Heart left ventricle (tissue), 16 donors: Measurements from ENCODE around the gene RBPJL. TPM values are rescaled to one million over a fixed set of nuclear protein-coding genes. Genes with fewer than 3 reads are reported as not detected.

Source experiments
- ATAC-seq, 4 donors: fragments of 200-7000 bp; cut with Tn5 transposase; one replicate each; pipeline ENCODE4 v1.9.1; 2020 to 2022; ENCODE audit warnings: moderate library complexity in 4 of 4, mild to moderate bottlenecking in 3 of 4, moderate number of reproducible peaks in 1 of 4
- DNase-seq, 5 donors: peaks; one replicate each; pipeline ENCODE4 v3.0.0-alpha.2; 2020
- H3K27ac ChIP-seq, 12 donors: fragments of 200-600 bp; sonication (generic) in 4 of 12; one replicate each; pipeline versions ENCODE4 v1.5.0 to v1.8.0; 2016 to 2022; ENCODE audit warnings: mild to moderate bottlenecking in 2 of 12
- H3K27me3 ChIP-seq, 9 donors: fragments of 200-600 bp; sonication (generic) in 2 of 9; one replicate each; pipeline versions ENCODE4 v1.5.1 to v1.8.0; 2016 to 2022; ENCODE audit warnings: mild to moderate bottlenecking in 3 of 9
- H3K36me3 ChIP-seq, 9 donors: fragments of 200-600 bp; sonication (generic) in 2 of 9; one replicate each; pipeline versions ENCODE4 v1.5.0 to v1.8.0; 2018 to 2022; ENCODE audit warnings: mild to moderate bottlenecking in 2 of 9
- H3K4me1 ChIP-seq, 12 donors: fragments of 200-600 bp; sonication (generic) in 4 of 12; one replicate each; pipeline versions ENCODE4 v1.5.0 to v1.8.0; 2016 to 2022; ENCODE audit warnings: mild to moderate bottlenecking in 3 of 12
- H3K4me3 ChIP-seq, 12 donors: fragments of 200-600 bp; sonication (generic) in 4 of 12; one replicate each; pipeline versions ENCODE4 v1.5.0 to v1.8.0; 2017 to 2022; ENCODE audit warnings: mild to moderate bottlenecking in 9 of 12, moderate library complexity in 4 of 12
- H3K9me3 ChIP-seq, 12 donors: fragments of 200-600 bp; sonication (generic) in 4 of 12; one replicate each; pipeline versions ENCODE4 v1.5.0 to v1.8.0; 2016 to 2022; ENCODE audit warnings: mild to moderate bottlenecking in 1 of 12
- POLR2A ChIP-seq, 2 donors: fragments of 450-650 bp; IDR thresholded peaks; one replicate each; pipeline ENCODE4 v1.6.1; 2017; ENCODE audit warnings: antibody characterized with exemption in 2 of 2, mild to moderate bottlenecking in 2 of 2, moderate library complexity in 2 of 2
- WGBS, 4 donors: extraction: QIAGEN DNeasy Blood & Tissue Kit in 2 of 4; methylation state at CpG; one replicate each; pipeline versions ENCODE4 v1.1.5 to v1.1.7; 2013 to 2018; 5-methylcytosine and 5-hydroxymethylcytosine counted together
- intact Hi-C, 10 donors: fragments of 100-400 bp; cut with DNase I; formaldehyde crosslinking; loops; one replicate each; pipeline versions ENCODE4 v1.11.1 to v1.14.2; 2022
- polyA plus RNA-seq, 2 donors: library from polyadenylated mRNA; stranded (reverse); fragments of 200-250 nt; gene quantifications; one replicate each; pipeline ENCODE4 v1.2.3, GENCODE V29; 2013
- total RNA-seq, 9 donors: library from RNA; depleted of rRNA in 2 of 9; stranded (reverse); fragments of >200 nt in 2 of 9; fragmentation: NEBNext Ultra II Directional in 3 of 9; extraction: Animal tissue kit (Norgen Biotek cat#: 25700) in 3 of 9; gene quantifications; one replicate each; pipeline versions ENCODE4 v1.1.0 to v1.2.4, GENCODE V29; 2016 to 2023
- TF ChIP-seq, protein P1 (sequence below), 12 donors: fragments of 200-600 bp; sonication (generic) in 4 of 12; IDR thresholded peaks; one replicate each; pipeline versions ENCODE4 v1.5.0 to v1.8.0; 2018 to 2022; ENCODE audit warnings: antibody characterized with exemption in 12 of 12, mild to moderate bottlenecking in 5 of 12
- donor health status: ischemic (EF 13 %, LVEDD 7.1; RV severe dilation, severe dysfunction).
- donor health status: healthy with polysubstance abuse.
- donor health status: DM: no; HTN: yes; CAD: no.
- donor health status: DM: no; HTN: no; CAD: no.
- donor health status: ischemic (EF 25% LVEDD 6.9; RV normal size, moderate dysfunction).
- donor health status: ischemic (EF 25% LVEDD 5.7; RV mildly dilated, moderate dysfunction).
- donor health status: healthy.
- donor health status: DM: yes; HTN: yes; CAD: no.
- donor health status: ischemic (EF 35%, LVEDD 5.7; RV mildly dilated, moderate dysfunction).
- donor health status: nonischemic (EF 11% LVEDD 7.7; RV severe dilation, severe dysfunction).
- donor health status: DM: yes; HTN: yes; CAD: no.
- donor health status: PGD.
- donor health status: ischemic (EF 29% LVEDD 5.4; RV normal size, mild dysfunction).
- donor health status: nonischemic (EF 23%, LVEDD 6.1; RV moderate dilation, normal function).

The RBPJL gene
- total and polyA plus RNA-seq, 11 donors, result not detected

DNA sequence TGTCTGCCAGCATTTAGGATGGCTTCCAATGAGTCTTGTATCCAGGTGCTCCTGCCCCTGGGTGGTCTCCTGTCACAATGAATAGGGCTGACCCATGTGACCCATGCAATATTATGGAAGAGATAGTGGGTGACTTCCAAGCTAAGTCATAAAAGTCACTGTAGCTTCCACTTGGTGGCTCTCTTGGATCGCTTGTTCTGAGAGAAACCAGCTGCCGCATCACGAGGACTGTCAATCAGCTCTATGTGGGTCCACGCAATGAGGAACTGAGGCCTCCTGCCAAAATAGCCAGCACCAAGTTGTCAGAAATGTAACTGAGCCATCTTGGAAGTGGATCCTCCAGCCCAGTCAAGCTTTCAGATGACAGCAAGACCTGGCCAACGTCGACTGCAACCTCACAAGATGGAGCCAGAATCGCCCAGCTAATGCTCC lies 16.3 kb downstream of the RBPJL start:
- Histone ChIP-seq H3K4me3 (no peak overlapping the region), H3K4me1 (peaks cover 0 to 22% (median 0%) of the 10 kb centered on the region in 12 donors), H3K27me3 (peaks cover 0 to 2% (median 0%) of the 10 kb centered on the region in 9 donors), H3K36me3 (peaks cover 0 to 34% (median 19%) of the 10 kb centered on the region in 9 donors), H3K27ac (peak overlapping the region in 2 of 12 donors; percentile 41 to 42), H3K9me3 (no peaks in the 10 kb centered on the region)
- 33 to 46% (median 36%) methylated on average over 7 of the region's 7 CpGs for WGBS, 4 donors
- peak in 4 of 5 donors; percentile 63 to 80 (median 74) for DNase-seq
- intact Hi-C loops, result loop anchor here in 7 of 10 donors (2.0 to 5.0 kb wide), 6 partner anchors 39 to 449 kb away; partner anchors contain the start of gene SYS1 (in 1 of the 7)
- TF ChIP-seq, protein P1, sequence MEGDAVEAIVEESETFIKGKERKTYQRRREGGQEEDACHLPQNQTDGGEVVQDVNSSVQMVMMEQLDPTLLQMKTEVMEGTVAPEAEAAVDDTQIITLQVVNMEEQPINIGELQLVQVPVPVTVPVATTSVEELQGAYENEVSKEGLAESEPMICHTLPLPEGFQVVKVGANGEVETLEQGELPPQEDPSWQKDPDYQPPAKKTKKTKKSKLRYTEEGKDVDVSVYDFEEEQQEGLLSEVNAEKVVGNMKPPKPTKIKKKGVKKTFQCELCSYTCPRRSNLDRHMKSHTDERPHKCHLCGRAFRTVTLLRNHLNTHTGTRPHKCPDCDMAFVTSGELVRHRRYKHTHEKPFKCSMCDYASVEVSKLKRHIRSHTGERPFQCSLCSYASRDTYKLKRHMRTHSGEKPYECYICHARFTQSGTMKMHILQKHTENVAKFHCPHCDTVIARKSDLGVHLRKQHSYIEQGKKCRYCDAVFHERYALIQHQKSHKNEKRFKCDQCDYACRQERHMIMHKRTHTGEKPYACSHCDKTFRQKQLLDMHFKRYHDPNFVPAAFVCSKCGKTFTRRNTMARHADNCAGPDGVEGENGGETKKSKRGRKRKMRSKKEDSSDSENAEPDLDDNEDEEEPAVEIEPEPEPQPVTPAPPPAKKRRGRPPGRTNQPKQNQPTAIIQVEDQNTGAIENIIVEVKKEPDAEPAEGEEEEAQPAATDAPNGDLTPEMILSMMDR (IDR thresholded peaks at IDR 0.05), result peak; percentile 17 to 63 (median 46)
- TF ChIP-seq POLR2A (IDR thresholded peaks at IDR 0.05), result no peak
- ATAC-seq, result peak; percentile 77 to 82 (median 80)

DNA sequence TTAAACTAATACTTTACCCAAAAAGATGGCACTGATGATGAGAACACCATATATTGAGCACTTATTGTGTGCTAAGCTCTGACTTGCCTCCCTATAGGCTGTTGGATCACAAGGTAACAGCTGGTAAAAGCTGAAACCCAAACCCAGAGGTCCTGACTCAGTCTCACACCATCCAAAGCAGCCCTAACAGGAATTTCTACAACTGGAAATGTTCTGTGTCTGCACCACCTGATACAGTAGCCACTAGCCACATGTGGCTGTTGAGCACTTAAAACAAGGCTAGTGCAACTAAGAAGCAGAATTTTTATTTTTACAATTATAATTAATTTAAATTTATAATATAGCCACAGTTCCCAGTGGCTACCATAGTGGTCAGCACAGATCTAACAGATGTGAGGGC lies 17.1 kb downstream of the RBPJL start:
- DNase-seq (no peak), ATAC-seq (no peak)
- Histone ChIP-seq H3K4me1 (peaks cover 0 to 22% (median 0%) of the 10 kb centered on the region in 12 donors), H3K27ac (peak overlapping the region in 3 of 12 donors; percentile 1 to 43 (median 42)), H3K9me3 (no peaks in the 10 kb centered on the region), H3K27me3 (no peaks in the 10 kb centered on the region), H3K36me3 (peaks cover 0 to 42% (median 26%) of the 10 kb centered on the region in 9 donors), H3K4me3 (no peak overlapping the region)
- intact Hi-C loops, result loop anchor here in 7 of 10 donors (2.0 to 5.0 kb wide), 6 partner anchors 39 to 449 kb away; partner anchors contain the start of gene SYS1 (in 1 of the 7)
- TF ChIP-seq POLR2A (IDR thresholded peaks at IDR 0.05), result no peak
- TF ChIP-seq, protein P1 (IDR thresholded peaks at IDR 0.05), result no peak

DNA sequence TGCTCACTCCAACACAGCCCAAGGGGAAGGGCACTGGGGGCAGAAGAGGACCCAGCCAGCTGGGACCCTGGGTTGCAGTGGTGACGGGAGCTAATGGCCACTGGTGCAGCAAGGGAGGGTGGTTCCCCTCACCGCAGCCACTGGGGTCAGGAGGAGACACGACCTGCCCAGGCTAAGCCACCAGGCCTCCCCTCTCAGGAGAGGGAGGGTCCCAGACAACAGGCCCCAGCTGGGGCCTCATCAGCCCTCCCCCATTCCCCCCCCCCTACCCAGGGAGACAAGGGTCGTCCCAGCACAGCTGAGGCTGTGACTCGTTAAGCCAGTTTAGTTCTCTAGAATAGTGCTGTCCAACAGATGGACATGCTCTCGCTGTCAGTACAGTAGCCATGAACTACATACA lies 18.7 kb downstream of the RBPJL start:
- Histone ChIP-seq H3K4me1 (peaks cover 0 to 13% (median 0%) of the 10 kb centered on the region in 12 donors), H3K9me3 (no peaks in the 10 kb centered on the region), H3K27ac (peak overlapping the region in 2 of 12 donors; percentile 25 to 41), H3K36me3 (peaks cover 0 to 58% (median 41%) of the 10 kb centered on the region in 9 donors), H3K27me3 (no peaks in the 10 kb centered on the region), H3K4me3 (no peak overlapping the region)
- ATAC-seq, result peak in 1 of 4 donors; percentile 11
- intact Hi-C loops, result loop anchor here in 2 of 10 donors (5.0 kb wide), 2 partner anchors 37 to 47 kb away; partner anchors contain the start of gene SYS1 (in 1 of the 2)
- no peak for DNase-seq
- WGBS, 4 donors, result 41 to 69% (median 63%) methylated on average over 6 of the region's 6 CpGs
- no peak for TF ChIP-seq POLR2A (IDR thresholded peaks at IDR 0.05)
- TF ChIP-seq, protein P1 (IDR thresholded peaks at IDR 0.05), result no peak

DNA sequence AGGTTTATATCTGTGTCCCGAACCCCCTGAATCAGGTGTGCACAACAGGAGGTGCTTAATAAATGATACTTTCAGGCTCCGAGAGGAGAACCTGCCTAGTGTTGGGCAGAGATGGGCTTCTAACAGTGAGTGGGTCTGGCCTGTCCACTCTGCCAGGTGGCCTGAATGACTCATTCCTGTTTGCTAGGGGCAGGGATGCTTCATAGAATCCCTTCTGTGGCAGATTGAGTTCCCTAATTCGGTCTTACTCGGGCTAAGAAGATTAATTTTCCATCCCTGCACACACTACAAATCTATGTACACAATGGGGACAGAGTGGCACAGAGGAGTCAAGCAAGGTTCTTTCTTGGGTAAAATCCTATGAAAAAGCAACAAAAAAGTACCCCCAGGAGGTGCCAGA lies 21.8 kb downstream of the RBPJL start:
- Histone ChIP-seq H3K27me3 (no peaks in the 10 kb centered on the region), H3K4me3 (no peak overlapping the region), H3K36me3 (peaks cover 0 to 89% (median 71%) of the 10 kb centered on the region in 9 donors), H3K4me1 (peaks cover 0 to 5% (median 0%) of the 10 kb centered on the region in 12 donors), H3K9me3 (no peaks in the 10 kb centered on the region), H3K27ac (peak overlapping the region in 1 of 12 donors; percentile 19)
- DNase-seq (no peak), ATAC-seq (no peak)
- intact Hi-C loops, result loop anchor here in 2 of 10 donors (5.0 kb wide), 2 partner anchors 34 to 44 kb away; partner anchors contain the start of gene SYS1 (in 1 of the 2)
- WGBS, 4 donors, result 84 to 94% (median 89%) methylated on average over 4 of the region's 4 CpGs
- no peak for TF ChIP-seq POLR2A (IDR thresholded peaks at IDR 0.05)
- TF ChIP-seq, protein P1 (IDR thresholded peaks at IDR 0.05), result no peak
